ENCODE results near the gene DOCK9. TPM values are rescaled to one million over a fixed set of nuclear protein-coding genes. Genes with fewer than 3 reads are reported as not detected.

DOCK9 gene
- total RNA-seq, 1 donor from 2014 or later, result 45.9 TPM

- H3K9me3 Mint-ChIP-seq (ENCODE audit: low read depth), result no peaks in the 10 kb centered on the region
These were observed 142.7 kb downstream of the DOCK9 start for GRCh38 chr13:98835156-98835555.

GRCh38 chr13:98834254-98834960 lies 143.5 kb downstream of the DOCK9 start:
- DNase-seq (ENCODE audit: low spot score), result no peak
- no peak overlapping the region for H3K4me3 Mint-ChIP-seq (ENCODE audit: unreplicated experiment)
- no peak for TF ChIP-seq CTCF (IDR thresholded peaks at IDR 0.05)
- no peaks in the 10 kb centered on the region for H3K27me3 Mint-ChIP-seq (ENCODE audit: low read depth)
- no peak overlapping the region for H3K27ac Mint-ChIP-seq (ENCODE audit: unreplicated experiment)
- H3K36me3 Mint-ChIP-seq (ENCODE audit: low read depth), result peaks cover 12% of the 10 kb centered on the region
- no peaks in the 10 kb centered on the region for H3K9me3 Mint-ChIP-seq (ENCODE audit: low read depth)
- H3K4me1 Mint-ChIP-seq (ENCODE audit: low read depth), result peaks cover 8% of the 10 kb centered on the region

More at GRCh38 chr13:98835156-98835555, 142.7 kb downstream of the DOCK9 start:
- no peak for DNase-seq (ENCODE audit: low spot score)
- H3K4me1 Mint-ChIP-seq (ENCODE audit: low read depth), result peaks cover 16% of the 10 kb centered on the region
- no peak overlapping the region for H3K27ac Mint-ChIP-seq (ENCODE audit: unreplicated experiment)
- TF ChIP-seq CTCF (IDR thresholded peaks at IDR 0.05), result no peak
- no peaks in the 10 kb centered on the region for H3K27me3 Mint-ChIP-seq (ENCODE audit: low read depth)
- H3K36me3 Mint-ChIP-seq (ENCODE audit: low read depth), result peaks cover 11% of the 10 kb centered on the region
- H3K4me3 Mint-ChIP-seq (ENCODE audit: unreplicated experiment), result no peak overlapping the region

GRCh38 chr13:98831236-98831635 lies 146.6 kb downstream of the DOCK9 start:
- Mint-ChIP-seq H3K9me3 (ENCODE audit: low read depth) (no peaks in the 10 kb centered on the region), H3K27ac (ENCODE audit: unreplicated experiment) (no peak overlapping the region), H3K27me3 (ENCODE audit: low read depth) (no peaks in the 10 kb centered on the region), H3K4me3 (ENCODE audit: unreplicated experiment) (no peak overlapping the region), H3K4me1 (ENCODE audit: low read depth) (no peaks in the 10 kb centered on the region), H3K36me3 (ENCODE audit: low read depth) (peaks cover 25% of the 10 kb centered on the region)
- no peak for TF ChIP-seq CTCF (IDR thresholded peaks at IDR 0.05)
- DNase-seq (ENCODE audit: low spot score), result no peak

GRCh38 chr13:98829541-98829940 lies 148.3 kb downstream of the DOCK9 start:
- peaks cover 5% of the 10 kb centered on the region for H3K4me1 Mint-ChIP-seq (ENCODE audit: low read depth)
- H3K9me3 Mint-ChIP-seq (ENCODE audit: low read depth), result no peaks in the 10 kb centered on the region
- H3K36me3 Mint-ChIP-seq (ENCODE audit: low read depth), result peaks cover 25% of the 10 kb centered on the region
- no peak for TF ChIP-seq CTCF (IDR thresholded peaks at IDR 0.05)
- DNase-seq (ENCODE audit: low spot score), result no peak
- H3K27ac Mint-ChIP-seq (ENCODE audit: unreplicated experiment), result no peak overlapping the region
- no peaks in the 10 kb centered on the region for H3K27me3 Mint-ChIP-seq (ENCODE audit: low read depth)
- no peak overlapping the region for H3K4me3 Mint-ChIP-seq (ENCODE audit: unreplicated experiment)

- H3K27me3 Mint-ChIP-seq (ENCODE audit: low read depth), result no peaks in the 10 kb centered on the region
- H3K4me1 Mint-ChIP-seq (ENCODE audit: low read depth), result peaks cover 9% of the 10 kb centered on the region
- H3K9me3 Mint-ChIP-seq (ENCODE audit: low read depth), result no peaks in the 10 kb centered on the region
- no peak overlapping the region for H3K27ac Mint-ChIP-seq (ENCODE audit: unreplicated experiment)
- H3K4me3 Mint-ChIP-seq (ENCODE audit: unreplicated experiment), result no peak overlapping the region
- H3K36me3 Mint-ChIP-seq (ENCODE audit: low read depth), result peaks cover 25% of the 10 kb centered on the region
- TF ChIP-seq CTCF (IDR thresholded peaks at IDR 0.05), result no peak
- no peak for DNase-seq (ENCODE audit: low spot score)
These were observed 149.2 kb downstream of the DOCK9 start for GRCh38 chr13:98828614-98829013.
